ENCODE data around the gene GPR89B.
"Not testable (repeated sequence)": the region's sequence is repeated elsewhere in the genome, so short reads cannot be mapped to it uniquely, and the experiment has no call there.

Gene GPR89B

DNA sequence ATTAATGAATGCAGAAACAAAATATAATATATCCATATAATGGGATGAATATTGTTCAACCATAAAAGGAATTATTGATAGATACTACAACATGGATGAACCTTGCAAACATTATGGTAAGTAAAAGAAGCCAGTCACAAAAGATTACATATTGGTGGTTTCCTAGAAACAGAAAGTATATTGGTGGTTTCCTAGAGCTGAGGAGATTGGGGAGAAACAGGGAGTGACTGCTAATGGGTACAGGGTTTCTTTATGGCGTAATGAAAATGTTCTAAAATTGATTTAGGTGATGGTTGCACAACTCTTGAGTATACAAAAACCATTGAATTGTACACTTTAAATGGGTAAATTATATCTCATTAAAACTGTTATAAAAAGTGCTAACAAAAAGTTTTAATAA lies 14.3 kb downstream of the GPR89B start:
- DNase-seq = not testable (repeated sequence)

DNA sequence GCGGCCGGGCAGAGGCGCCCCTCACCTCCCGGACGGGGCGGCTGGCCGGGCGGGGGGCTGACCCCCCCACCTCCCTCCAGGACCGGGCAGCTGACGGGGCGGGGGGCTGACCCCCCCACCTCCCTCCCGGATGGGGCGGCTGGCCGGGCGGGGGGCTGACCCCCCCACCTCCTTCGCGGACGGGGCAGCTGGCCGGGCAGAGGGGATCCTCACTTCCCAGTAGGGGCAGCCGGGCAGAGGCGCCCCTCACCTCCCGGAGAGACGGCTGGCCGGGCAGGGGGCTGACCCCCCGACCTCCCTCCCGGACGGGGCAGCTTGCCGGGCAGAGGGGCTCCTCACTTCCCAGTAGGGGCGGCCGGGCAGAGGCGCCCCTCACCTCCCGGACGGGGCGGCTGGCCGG lies 21.3 kb downstream of the GPR89B start:
- DNase-seq = not testable (repeated sequence)

DNA sequence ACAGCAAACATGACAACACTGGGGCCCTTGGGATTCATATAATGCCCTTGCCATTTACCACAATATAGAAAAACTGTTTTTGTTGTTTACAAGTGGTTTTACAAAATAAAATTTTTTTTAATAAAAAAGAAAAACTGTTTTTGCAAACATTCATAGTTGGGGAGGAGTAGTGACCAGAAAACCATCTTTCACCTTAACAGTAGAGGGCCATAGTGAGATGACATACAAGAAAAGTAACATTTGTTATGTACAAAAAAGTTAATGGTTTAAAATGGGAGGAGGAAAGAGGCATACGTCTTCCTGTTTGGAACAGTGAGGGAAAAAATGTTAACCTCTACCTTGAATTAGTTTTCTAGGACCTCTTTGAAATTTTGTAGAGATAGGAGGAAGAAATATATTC lies 30.7 kb downstream of the GPR89B start:
- DNase-seq = not testable (repeated sequence)

DNA sequence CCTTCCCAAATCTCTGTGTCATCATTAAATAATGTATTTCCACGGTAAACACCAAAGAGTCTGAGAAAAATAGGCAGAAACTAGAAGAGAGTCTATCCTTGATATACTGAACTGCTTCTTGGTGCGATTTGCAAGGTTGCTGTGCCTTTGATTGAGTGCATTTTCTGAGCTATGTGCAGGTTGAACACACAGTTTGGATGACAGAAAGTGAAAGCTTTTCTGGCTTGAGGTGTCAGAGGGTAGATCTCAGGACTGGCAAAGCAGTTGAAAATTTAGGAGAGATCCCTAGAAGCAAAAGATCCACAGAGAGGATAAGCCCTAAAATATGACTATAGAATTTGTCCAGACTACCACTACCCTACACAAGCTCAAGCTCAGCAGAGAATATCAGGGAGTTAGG lies 31.5 kb downstream of the GPR89B start:
- not testable (repeated sequence) for DNase-seq

DNA sequence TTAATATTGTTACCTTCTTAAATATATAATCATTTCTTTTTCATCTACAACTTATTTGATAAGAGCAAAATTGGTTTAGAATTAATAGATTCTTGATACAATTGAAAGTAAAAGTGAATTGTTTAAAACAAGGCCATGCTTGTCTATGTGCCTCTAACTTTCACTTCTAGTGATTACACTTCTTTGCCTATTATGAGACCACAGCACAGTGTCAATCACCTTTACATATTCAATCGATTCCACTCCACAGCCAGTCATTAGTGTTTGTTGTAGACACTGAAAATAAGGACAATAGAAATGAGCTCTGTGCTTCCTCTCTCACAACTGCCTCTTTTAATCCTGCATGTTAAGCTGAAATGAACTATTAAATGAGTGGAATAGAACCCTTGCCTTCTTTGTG lies 36.4 kb downstream of the GPR89B start:
- not testable (repeated sequence) for DNase-seq

DNA sequence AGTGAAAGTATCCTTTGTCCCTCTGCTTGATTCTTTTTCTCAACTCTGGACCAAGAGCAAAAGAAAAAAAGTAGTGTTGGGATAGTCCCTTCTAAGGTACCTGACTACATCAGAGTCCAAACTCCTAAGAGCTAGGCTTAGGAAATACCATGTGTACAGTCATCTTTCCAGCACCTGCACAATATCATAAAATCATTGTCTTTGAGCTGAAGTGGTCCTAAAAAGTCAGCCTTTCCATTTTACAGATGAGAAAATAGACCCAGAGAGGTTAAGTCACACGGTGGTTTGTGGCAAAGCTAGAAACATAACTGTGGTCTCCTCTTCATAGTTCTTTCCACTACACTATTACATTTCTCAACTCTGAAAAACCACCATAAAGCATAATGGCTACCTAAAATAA lies 38.4 kb downstream of the GPR89B start:
- DNase-seq = not testable (repeated sequence)

DNA sequence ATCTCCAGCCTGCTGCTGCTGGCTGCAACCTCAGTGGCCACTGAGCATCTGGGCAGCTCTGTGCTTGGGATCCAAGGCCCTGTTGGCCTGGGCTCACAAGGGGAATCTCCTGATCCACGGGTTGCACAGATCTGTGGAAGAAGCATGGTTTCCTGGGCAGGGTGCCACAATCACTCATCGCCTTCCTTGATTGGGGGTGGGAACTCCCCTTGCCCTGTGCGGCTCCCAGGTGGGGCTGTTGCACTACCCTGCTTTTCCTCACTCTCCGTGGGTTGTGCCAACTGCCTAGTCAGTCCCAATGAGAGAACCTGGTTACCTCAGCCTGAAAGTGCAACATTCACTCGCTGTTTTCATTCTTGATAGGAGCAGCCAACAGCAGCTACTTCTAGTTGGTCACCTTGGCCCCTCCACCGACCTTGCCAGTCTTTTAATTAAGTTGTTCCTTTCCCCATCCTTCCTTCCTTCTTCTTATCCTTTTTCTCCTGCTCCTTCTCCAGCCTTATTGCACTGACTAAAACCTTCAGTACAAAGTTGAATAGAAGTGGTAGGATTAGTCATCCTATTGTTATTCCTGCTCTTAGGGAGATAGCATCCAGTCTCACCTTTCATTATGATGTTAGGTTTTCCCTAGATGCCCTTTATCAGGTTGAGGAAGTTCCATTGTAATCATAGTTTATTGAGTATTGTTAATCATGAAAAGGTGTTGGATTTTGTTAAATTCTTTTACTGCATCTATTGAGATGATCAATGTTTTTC lies 50.9 kb downstream of the GPR89B start:
- not testable (repeated sequence) for DNase-seq

DNA sequence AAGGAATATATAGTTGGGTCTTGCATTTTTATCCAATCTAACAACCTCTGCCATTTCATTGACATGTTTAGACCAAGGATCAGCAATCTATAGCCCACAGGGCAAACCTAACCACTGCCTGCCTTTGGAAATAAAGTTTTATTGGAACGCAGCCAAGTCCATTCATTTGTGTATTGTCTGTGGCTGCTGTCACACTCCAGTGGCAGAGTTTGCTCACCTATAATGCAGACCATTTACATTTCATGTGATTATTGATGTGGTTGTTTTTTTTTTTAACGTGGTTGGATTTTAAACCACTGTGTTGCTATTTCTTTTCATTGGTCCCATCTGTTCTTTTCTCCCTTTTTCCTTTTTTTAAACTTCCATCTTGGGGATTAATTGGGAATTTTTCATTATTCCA lies 57.2 kb downstream of the GPR89B start:
- DNase-seq = not testable (repeated sequence)

DNA sequence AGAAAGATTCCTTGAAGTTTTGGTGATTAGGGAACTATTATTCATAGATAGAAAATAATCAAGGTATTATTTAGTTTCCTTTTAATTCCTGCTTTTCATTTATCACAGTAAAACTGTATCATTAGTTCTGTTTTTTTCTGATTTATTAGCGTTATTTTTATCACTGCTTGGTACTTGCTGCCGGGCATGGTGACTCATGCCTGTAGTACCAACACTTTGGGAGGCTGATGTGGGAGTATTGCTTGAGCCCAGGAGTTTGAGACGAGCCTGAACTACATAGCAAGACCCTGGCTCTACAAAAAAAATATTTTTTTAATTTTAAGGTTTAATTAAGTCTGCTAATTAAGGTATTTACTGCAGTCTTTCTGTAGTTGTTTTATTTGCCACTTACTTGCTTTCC lies 59.7 kb downstream of the GPR89B start:
- peak; percentile 5 for DNase-seq

DNA sequence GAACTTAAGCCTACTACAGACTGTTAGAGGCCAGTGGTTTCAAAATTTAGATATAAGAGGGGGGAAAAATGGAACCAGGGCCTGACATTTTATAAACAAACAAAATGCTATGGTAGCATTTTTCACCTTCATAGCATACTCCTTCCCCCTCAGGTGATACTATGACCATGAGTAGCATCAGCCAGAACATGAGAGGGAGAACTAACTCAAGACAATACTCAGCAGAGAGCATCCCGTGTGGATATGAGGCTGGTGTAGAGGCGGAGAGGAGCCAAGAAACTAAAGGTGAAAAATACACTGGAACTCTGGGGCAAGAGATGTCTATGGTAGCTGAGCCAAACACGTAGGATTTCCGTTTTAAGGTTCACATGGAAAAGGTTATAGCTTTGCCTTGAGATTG lies 64.7 kb downstream of the GPR89B start:
- not testable (repeated sequence) for DNase-seq

DNA sequence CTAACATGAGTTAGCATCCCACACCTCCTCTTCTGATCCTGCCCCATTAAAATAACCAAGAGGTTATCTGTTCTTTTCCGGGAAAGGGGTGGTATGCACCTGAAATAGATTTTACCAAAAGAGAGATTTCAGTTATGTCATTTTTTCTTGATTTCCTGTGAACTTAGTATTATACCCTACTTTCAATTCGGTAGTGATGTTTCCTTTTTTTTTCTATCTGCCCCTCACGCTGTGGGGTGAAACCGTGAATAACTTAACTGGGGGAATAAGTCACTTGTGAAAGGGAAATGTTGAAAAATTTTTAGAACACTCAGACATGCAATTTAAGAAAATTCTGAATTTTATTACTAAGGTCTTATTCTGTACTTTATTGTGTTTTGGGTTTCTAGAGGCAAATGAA lies 65.2 kb downstream of the GPR89B start:
- DNase-seq = not testable (repeated sequence)

DNA sequence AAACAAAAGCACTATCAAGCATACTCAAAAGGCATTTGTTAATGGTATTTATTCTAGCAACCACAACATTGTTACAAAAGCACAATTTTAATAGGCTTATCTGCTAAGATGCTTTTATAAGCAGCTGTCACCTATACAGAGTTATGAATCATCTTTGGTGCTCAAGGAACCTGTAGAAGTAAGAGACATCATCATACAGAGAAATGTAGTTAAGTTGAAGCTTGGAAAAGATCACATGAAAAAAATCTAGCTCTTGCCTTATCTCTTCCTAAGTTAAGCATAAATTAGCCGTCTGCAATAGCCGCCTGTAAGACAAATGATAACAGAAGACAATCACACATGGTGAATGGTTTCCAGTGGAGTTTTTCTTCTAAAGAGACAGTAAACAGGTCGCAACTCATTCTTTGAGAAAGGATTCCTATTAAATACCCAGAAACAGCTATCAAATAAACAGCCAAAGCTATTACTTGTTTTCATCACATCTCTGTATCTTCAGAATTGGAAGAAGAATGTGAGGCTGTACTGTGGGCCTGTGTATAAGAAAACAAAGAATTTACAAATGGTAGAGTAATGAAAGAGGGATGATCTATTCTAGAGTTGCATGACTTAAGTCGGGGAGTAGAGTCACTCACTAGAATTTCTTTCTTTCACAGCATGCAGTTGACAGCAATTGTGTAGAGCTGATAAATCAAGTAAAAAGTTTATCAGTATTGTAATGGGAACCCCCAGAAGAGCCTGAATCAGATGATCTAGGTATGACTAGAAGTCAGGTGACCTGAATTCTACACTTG lies 65.8 kb downstream of the GPR89B start:
- DNase-seq = not testable (repeated sequence)

DNA sequence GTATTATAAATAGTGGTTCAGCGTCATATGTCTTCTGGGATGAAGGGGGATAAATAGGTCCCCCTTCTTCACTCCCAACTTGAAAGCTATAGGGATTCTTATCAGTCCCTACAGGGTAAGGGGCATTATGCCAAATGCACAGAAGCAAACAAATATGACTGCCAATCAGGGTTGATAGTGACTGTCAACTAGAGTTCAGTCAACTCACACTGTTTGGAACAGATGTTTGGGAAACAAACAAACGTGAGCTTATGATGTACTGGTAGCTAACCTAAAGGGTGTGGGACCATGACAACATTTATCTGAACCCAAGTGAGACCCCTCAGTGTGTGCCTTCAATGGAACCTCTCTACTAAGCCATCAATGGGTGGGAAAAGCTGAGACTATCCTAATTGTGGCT lies 67.9 kb downstream of the GPR89B start:
- DNase-seq = not testable (repeated sequence)

DNA sequence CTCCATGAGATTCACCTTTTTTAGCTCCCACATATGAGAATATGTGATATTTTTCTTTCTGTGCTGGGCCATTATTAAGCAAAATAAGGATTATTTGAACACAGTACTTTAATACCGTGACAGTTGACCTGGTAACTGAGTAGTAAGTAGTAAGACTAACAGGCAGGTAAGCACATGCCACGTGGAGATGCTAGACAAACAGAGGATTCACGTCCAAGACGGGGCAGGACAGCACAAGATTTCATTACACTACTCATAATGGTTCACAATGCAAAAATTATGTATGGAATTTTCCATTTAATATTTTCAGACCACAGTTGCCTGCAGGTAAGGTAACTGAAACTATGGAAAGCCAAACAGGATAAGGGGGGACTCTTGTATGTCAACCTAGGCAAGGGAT lies 79.5 kb downstream of the GPR89B start:
- DNase-seq = not testable (repeated sequence)

DNA sequence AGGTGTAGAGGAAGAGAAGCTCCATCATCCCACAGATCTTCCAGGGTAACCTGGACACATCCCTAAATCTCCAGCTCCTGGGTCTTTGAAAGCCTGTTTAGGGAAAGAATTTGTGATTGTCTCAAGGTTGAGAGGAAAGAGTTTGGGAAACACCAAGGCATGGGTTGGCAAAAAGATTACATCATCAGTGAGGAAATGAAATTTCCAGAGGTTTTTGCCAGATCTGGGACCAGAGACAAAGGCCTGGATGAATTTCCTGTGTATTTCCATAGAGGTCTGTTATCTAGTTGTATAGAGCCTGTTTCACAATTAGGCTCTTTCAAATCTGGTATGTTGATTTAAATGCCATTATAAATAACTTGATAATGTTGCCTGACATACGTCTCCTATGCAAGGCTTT lies 82.3 kb downstream of the GPR89B start:
- DNase-seq = no peak

DNA sequence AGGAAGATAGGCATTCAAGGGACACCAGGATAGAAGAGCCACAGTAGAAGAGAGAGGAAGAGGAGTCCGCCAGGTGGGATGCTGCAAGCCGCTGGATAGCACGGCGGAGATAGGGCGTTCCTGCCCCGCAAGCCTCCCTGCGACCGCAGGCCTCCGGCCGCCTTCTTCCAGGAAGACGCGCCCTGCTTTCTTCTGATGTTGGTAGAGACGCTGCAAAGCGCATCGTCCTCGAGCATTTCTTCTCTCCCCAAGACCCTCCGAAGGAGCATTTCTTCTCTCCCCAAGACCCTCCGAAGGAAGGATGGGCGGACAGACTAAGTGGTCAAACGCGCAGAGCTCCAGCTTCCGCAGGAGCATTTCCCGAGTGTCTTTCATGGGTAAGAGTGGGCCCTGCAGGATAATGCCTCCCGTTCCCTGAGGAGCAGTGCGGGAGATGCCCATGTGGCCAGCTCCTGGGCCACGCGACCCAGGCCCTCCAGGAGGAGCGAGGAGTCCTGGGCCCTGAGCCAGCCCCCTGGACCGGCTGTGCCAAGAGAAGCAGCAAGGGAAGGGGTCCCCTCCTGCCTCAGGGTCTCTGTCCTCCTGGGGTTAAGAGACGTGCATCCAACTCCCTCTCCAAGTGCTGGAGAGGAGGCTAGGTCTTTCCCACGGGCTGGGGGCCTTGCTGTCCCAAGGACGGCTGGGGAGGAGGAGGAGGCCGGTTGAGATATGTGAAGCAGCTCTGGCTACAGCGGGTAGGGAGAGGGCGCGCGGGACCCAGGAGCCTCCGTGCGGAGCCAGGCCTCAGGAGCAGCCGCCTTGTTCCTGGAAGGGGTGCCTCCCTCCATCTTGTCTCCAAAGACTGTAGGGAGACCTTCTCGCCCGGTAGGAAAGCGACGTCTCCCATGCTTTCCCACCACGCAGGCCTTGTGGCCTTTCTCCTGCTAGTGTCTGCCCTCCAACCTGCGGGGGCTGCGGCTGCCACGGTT lies 85.2 kb downstream of the GPR89B start:
- DNase-seq = not testable (repeated sequence)

DNA sequence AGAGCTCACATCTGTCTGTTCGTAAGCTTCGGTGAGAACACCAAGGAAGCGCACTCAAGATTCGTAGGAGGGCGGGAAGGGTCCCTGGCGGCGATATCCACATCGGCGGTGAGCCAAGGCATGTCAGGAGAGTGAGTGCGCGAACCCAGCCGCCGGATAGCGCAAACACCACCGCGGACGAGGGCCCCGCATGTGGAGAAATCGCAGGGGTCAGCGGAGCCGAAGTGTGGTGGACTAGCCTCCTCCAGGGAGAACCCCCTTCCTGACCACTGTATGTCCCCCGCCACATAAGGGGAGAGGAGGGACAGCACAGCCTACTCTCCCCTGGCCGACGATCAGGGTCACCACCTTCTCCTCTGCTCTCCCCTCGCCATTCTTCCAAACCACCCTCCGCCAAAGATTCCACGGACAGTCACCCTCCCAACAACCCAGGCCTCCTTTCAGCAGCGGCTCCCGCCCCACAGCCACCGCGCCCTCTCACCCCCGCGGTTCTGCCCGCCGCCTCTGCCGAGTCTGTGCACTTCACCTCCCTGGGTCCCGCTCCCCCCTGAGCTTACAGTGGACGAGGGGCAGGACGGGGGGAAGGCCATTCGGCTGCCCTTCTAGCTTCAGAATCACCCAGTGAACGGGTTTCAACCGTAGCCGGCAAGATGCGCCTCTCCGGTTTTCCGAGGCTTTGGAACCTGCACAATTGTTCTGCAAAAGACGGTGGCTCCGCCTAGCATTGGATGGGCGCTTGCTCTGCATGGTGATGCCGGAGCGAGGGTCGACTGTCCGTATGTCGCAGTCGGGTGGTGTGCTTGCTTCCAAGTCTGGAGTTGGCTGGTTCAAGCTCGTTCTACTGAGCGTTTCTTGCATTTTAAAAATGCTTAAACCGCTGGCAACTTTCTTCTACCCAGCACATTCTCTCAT lies 86.3 kb downstream of the GPR89B start:
- not testable (repeated sequence) for DNase-seq

DNA sequence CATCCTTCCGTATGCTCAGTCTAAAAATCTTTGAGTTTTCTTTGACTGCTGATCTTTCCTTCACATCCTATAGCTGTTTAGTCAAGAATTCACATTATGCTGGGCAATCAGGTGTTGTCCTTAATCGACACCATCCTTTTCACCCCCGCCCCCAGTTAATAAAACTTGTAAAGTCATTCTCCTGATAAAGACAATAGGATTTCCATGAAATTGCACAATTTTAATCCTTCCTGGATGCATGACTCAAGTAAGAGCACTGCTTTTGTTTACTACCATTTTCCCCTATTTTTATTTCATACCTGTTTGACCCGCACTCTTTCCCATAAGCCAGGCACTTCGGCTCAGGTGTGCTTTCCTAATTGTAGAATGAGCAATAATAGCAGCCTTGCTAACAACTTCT lies 96.7 kb downstream of the GPR89B start:
- not testable (repeated sequence) for DNase-seq

DNA sequence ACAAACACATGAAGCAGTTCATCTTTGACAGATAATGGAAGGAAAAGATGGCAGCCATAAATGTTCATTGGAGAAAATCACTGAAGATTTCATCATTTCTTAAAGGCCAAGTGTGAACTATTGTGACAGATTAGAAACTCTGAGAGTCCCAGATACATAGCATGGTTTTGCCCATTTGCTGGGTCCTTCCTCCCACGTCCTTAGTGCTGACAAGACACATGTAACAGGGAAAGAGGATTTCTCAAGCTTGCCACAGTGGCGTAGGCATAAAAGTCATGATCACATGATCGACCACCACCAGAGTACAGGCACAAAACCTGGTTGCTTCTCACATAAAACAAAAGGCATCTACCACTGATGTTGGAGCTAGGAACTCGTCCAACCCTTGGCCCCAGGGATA lies 98.8 kb downstream of the GPR89B start:
- not testable (repeated sequence) for DNase-seq

DNA sequence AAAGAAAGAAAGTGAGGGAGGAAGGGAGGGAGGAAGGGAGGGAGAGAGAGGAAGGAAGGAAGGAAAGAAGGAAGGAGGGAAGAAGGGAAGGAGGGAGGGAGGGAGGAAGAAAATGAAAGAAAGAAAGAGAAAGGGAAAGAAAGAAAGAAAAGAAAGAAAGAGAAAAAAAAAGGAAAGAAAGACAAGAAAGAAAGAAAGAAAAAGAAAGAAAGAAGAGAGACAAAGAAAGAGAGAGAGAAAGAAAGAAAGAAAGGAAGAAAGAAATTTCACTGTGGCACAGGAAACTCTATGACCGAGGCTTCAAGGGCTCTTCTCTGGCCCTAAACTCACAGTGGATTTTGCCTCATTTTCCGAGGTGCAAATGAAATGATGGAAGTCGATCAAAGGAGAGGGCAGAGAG lies 104.0 kb downstream of the GPR89B start:
- not testable (repeated sequence) for DNase-seq

DNA sequence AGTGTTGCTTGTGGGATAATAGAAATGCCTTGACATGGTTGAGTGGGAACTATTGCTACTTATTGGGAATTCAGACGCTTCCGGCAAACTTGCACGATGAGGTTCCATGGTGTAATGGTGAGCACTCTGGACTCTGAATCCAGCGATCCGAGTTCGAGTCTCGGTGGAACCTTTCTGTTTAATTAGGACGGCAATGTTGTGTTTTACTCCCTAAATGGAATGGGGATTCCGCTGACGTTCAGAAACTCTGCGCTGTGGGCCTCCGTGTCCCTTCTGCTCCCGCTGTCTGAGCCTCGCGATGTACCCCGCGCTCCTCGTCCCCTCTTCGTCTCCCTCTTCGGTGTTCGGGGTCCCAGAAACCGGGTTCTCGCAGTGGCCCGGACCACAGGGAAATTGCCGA lies 104.5 kb downstream of the GPR89B start:
- not testable (repeated sequence) for DNase-seq

DNA sequence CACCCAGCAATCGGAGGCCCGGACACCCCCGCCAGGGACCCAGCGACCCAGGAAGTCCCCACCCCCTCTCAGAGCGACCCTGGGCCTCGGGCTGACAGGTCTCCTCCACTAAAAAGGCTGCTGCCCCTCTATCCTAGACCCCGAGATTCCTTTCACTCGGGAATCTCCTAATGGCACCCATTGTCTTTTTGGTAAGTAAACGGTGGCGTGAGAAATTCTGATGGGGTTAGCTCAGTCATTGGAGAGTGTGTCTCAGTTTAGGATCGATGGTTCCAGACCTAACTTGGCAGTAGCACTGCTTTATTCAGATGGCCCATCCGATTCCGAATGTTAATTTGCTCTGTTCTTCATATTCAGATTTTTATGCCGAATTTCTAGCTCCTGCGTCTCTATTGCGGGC lies 104.9 kb downstream of the GPR89B start:
- not testable (repeated sequence) for DNase-seq
